Vagina (tissue), 2 donors: Measurements from ENCODE around the gene MEIOSIN. TPM values are rescaled to one million over a fixed set of nuclear protein-coding genes. Genes with fewer than 3 reads are reported as not detected.
A peak's percentile ranks its signal among the peaks of the same experiment; 100 is the strongest.

Source experiments
- DNase-seq, 2 donors: peaks; one replicate each; pipeline ENCODE4 v3.0.0-alpha.2; 2017; ENCODE audit errors: extremely low spot score in 2 of 2
- H3K27ac ChIP-seq: fragments of 200-600 bp; sonication (generic); one replicate; pipeline ENCODE4 v1.5.1; 2019
- H3K27me3 ChIP-seq: fragments of 200-600 bp; sonication (generic); one replicate; pipeline ENCODE4 v1.5.1; 2019
- H3K36me3 ChIP-seq, 2 donors: fragments of 200-600 bp; sonication (generic); one replicate each; pipeline ENCODE4 v1.5.1; 2017 to 2019
- H3K4me1 ChIP-seq: fragments of 200-600 bp; sonication (generic); one replicate; pipeline ENCODE4 v1.5.1; 2019
- H3K4me3 ChIP-seq, 2 donors: fragments of 200-600 bp; sonication (generic); 1 replicate in 1 of 2; 2 replicates in 1 of 2; pipeline ENCODE4 v1.5.1; 2016 to 2019
- H3K9me3 ChIP-seq: fragments of 200-600 bp; sonication (generic); one replicate; pipeline ENCODE4 v1.5.1; 2019
- CTCF ChIP-seq, 3 experiments: fragments of 450-650 bp in 2 of 3; fragments of 200-600 bp in 1 of 3; sonication (generic) in 1 of 3; IDR thresholded peaks; one replicate each; pipeline ENCODE4 v1.5.1; 2017 to 2019; ENCODE audit warnings: antibody characterized with exemption in 3 of 3, mild to moderate bottlenecking in 2 of 3, moderate library complexity in 2 of 3
- POLR2A ChIP-seq, 2 donors: fragments of 450-650 bp; IDR thresholded peaks; one replicate each; pipeline ENCODE4 v1.6.1; 2017; ENCODE audit warnings: antibody characterized with exemption in 2 of 2, mild to moderate bottlenecking in 2 of 2, moderate library complexity in 2 of 2
- POLR2AphosphoS5 ChIP-seq, 2 donors: sonication (generic); formaldehyde crosslinking; IDR thresholded peaks; one replicate each; pipeline ENCODE4 v1.9.0; 2017; ENCODE audit warnings: antibody characterized with exemption in 2 of 2, mild to moderate bottlenecking in 2 of 2, low read depth in 1 of 2; ENCODE audit not compliant: insufficient read depth in 1 of 2
- intact Hi-C: fragments of 100-400 bp; cut with DNase I; formaldehyde crosslinking; loops from one replicate; pipeline ENCODE4 v1.15.1; 2023
- total RNA-seq: library from RNA; depleted of rRNA; stranded (reverse); fragments of >200 nt; gene quantifications from one replicate; pipeline ENCODE4 v1.2.3, GENCODE V29; 2016

Gene MEIOSIN
- total RNA-seq, 1 donor from 2014 or later, result not detected

DNA sequence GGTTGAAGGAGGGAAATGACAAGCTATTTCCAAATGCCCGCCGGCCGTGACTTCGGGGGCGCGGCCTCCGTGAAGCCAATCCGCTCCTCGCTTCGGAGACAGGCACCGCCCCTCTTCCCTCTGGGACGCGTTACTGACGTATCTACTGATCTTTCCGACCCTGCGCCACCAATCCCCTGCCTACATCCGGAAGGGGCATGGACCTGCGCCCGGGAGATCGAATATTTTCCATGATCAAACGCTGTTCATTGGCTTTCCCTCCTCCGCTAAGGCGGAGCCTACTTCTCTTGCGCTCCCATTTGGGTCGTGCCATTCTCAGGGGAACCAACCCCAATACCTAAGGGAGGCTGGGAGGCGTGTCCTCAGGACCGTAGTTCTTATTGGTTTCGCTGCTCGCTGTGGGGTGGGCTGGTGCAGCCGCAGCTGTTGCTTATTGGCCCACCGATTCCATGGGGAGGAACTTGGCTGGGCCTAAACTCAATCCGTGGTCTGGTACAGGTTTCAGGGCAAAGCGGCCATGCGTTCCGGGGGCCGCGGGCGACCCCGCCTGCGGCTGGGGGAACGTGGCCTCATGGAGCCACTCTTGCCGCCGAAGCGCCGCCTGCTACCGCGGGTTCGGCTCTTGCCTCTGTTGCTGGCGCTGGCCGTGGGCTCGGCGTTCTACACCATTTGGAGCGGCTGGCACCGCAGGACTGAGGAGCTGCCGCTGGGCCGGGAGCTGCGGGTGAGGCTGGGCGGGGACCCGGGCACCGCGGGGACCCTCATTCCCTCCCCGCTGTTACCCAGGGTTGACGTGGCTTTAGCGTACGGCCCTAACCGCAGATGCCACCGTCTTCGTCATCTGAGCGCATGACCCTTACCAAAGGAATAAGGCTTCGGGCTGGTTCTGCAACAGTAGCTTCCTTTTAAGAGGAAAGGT lies 40.8 kb upstream of the MEIOSIN start, which contains the start of gene QPCTL:
QPCTL (plus strand) TSS at position 480 of the 919 bp plus-strand sequence; CDS start at position 518, 38 bp downstream.
- TF ChIP-seq POLR2A (IDR thresholded peaks at IDR 0.05) (peak in 1 of 2 donors; percentile 46), CTCF (IDR thresholded peaks at IDR 0.05) (no peak), POLR2AphosphoS5 (IDR thresholded peaks at IDR 0.05; ENCODE audit: insufficient read depth in 1 of 2, low read depth in 1 of 2) (peak; percentile 79 to 88)
- H3K9me3 ChIP-seq, result no peaks in the 10 kb centered on the region
- intact Hi-C loops, result no loop called here
- peaks cover 0 to 15% of the 10 kb centered on the region in 2 donors for H3K36me3 ChIP-seq
- H3K27ac ChIP-seq, result peak within 1 kb of the TSS; percentile 90
- peak within 1 kb of the TSS; percentile 68 to 72 for H3K4me3 ChIP-seq
- peaks cover 23% of the 10 kb centered on the region for H3K4me1 ChIP-seq
- peak in 1 of 2 donors; percentile 99 for DNase-seq
- no peaks in the 10 kb centered on the region for H3K27me3 ChIP-seq

DNA sequence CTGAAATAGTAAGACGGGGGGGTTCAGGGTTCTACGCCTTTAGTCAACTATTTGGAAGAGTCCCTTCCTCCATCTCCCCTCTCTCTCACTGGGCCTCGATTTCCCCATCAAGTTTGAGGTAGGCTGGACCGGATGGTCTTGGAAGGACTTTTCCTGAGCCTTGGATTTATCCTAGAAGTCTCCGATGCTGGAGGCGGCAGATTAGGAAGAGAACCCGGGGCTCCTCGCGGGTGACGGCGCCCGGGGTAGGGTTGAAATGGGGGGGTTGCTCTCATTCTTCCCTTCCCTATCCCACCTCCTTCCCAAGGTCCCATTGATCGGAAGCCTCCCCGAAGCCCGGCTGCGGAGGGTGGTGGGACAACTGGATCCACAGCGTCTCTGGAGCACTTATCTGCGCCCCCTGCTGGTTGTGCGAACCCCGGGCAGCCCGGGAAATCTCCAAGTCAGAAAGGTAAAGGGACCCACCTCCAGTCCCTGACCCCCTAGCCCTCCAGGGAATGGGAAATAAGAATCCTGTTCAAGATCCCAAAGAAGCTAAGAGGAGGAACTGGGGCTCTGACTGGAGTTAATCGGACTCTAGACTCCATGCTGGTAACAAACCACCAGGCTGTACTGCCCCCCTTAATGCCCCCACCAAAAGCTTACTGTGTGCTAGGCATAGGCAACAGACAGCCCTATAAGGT lies 40.0 kb upstream of the MEIOSIN start:
- no peak for DNase-seq
- Histone ChIP-seq H3K9me3 (no peaks in the 10 kb centered on the region), H3K36me3 (peaks cover 0 to 7% of the 10 kb centered on the region in 2 donors), H3K27me3 (no peaks in the 10 kb centered on the region), H3K4me1 (peaks cover 23% of the 10 kb centered on the region), H3K4me3 (peak overlapping the region; percentile 68 to 72), H3K27ac (peak overlapping the region; percentile 90)
- intact Hi-C loops, result no loop called here
- TF ChIP-seq CTCF (IDR thresholded peaks at IDR 0.05) (peak; percentile 49 to 75 (median 65)), POLR2A (IDR thresholded peaks at IDR 0.05) (no peak)

DNA sequence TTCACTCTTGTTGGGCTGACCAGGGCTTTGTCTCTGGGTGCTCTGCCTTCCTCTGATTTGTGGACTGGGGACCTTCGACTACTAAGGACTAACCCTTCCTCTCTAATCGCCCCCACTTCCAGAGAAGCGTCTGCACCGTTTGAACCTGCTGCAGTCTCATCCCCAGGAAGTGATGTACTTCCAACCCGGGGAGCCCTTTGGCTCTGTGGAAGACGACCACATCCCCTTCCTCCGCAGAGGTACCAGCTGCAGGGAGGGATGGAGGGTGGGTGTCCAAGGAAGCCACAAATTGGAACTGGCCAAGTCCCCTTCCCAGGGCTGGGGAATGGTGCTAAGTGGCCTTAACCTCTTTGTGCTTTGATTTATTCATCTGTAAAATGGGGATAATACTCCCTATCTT lies 31.6 kb upstream of the MEIOSIN start:
- no peak for TF ChIP-seq CTCF (IDR thresholded peaks at IDR 0.05)
- no peak for TF ChIP-seq POLR2A (IDR thresholded peaks at IDR 0.05)
- TF ChIP-seq POLR2AphosphoS5 (IDR thresholded peaks at IDR 0.05; ENCODE audit: insufficient read depth in 1 of 2, low read depth in 1 of 2), result no peak
- Histone ChIP-seq H3K27ac (no peak overlapping the region), H3K27me3 (no peaks in the 10 kb centered on the region), H3K4me3 (no peak overlapping the region), H3K36me3 (peaks cover 0 to 10% of the 10 kb centered on the region in 2 donors), H3K9me3 (no peaks in the 10 kb centered on the region), H3K4me1 (no peaks in the 10 kb centered on the region)
- intact Hi-C loops, result no loop called here
- DNase-seq, result no peak

DNA sequence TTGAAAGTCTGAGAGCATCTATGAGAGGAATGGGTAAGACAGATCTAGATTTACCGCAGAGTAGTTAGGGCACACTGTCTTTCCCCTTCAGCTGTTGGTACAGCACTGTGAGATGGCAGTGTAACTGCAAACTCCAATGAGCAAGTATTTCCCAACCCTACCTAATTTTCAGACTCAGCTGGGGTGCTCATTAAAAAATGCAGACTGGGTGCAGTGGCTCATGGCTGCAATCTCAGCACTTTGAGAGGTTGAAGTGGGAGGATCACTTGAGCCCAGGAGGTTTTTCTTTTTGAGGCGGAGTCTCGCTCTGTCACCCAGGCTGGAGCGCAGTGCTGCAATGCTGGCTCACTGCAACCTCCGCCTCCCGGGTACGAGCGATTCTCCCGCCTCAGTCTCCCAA lies 28.1 kb upstream of the MEIOSIN start:
- Histone ChIP-seq H3K27ac (no peak overlapping the region), H3K4me3 (no peak overlapping the region), H3K27me3 (no peaks in the 10 kb centered on the region), H3K9me3 (no peaks in the 10 kb centered on the region), H3K36me3 (peaks cover 0 to 10% of the 10 kb centered on the region in 2 donors), H3K4me1 (no peaks in the 10 kb centered on the region)
- TF ChIP-seq POLR2AphosphoS5 (IDR thresholded peaks at IDR 0.05; ENCODE audit: insufficient read depth in 1 of 2, low read depth in 1 of 2) (no peak), POLR2A (IDR thresholded peaks at IDR 0.05) (no peak), CTCF (IDR thresholded peaks at IDR 0.05) (no peak)
- no peak for DNase-seq
- intact Hi-C loops, result no loop called here
